IPS-18c (cell line): ENCODE measurements around the gene CAST.

Source experiments
- H3K4me3 ChIP-seq: 2 replicates; pipeline ENCODE4 v1.7.0; 2013; ENCODE audit warnings: low read depth, mild to moderate bottlenecking, low read length, moderate library complexity; ENCODE audit not compliant: insufficient read depth
- H3K9me3 ChIP-seq: one replicate; pipeline ENCODE4 v1.6.1; 2013; ENCODE audit warnings: mild to moderate bottlenecking, low read length, moderate library complexity; ENCODE audit not compliant: control insufficient read depth, insufficient read depth

The CAST gene

DNA sequence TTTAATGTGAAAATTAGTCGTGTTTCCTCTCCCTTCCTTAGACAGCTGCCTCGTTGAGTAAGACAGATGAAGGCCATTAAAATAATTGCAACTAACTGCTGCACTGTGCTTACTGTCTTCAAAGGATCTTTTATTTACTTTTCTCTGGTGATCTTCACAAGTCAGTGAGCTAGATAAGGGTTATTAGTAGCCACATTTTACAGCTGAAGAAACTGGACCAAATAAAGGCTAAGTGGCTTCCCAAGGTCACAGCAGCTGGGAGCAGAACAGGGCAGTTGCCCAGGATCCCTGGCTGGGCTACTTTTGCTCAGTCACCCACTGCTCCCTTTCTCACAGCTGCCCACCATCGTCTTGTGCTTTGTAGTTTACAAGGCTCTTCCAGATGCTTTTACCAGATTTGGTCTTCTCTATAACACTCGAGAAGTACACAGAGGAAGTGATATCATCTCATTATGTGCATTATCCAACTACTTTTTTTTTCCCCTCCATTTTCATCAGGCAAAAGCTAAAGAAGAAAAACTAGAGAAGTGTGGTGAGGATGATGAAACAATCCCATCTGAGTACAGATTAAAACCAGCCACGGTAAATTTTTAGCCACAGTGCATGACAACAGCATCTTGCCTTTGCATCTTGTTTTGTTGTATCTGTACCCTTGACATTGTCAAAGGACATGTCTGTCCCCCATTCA is 83.8 kb downstream of the CAST start:
- no peaks in the 10 kb centered on the region for H3K9me3 ChIP-seq
- no peak overlapping the region for H3K4me3 ChIP-seq

DNA sequence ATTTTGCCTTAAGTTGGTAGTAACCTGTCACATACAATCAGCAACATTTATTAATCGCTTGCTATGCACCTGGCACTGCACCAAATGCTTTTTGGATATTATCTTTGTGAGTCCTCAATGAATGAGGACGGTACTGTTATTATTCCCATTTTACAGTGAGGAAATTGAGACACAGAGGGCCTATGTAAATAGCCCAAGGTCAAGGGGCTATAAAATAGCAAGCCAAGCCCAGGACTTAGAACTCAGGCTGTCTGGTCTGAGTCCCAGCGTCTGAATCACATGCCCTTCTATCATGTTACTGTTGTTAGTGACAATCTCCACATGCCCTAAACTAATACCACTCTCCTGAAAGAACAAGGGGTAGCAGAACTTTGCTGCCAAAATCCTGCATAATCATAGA is 85.5 kb downstream of the CAST start:
- Histone ChIP-seq H3K4me3 (no peak overlapping the region), H3K9me3 (no peaks in the 10 kb centered on the region)

DNA sequence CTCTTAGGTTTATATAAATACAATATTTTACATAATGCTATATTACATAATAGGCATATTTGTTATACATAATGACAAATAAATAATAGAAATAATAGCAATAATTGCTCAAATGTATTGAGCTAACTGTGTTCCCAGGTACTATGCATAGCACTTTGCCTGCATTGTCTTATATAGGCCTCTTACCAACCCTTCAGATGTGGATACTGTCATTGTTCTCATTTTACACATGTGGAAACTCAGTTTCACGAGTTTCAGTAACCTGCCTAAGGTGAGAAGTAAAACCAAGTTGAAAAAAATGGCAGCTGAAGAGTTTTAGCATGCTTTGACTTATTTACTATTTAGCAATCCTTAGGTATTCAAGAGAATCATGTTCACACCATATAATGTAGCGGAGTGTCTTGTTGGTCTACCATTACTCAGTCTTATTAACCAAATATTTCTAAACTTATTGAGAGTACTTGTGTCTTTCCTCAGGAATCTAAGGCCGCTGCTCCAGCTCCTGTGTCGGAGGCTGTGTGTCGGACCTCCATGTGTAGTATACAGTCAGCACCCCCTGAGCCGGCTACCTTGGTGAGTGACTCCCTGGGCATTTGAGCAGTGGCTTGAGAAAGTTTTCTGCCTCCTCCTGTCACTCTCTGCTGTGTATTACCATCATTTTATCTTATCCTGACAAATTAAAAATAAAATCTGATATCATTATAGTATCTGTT is 88.1 kb downstream of the CAST start:
- Histone ChIP-seq H3K4me3 (no peak overlapping the region), H3K9me3 (no peaks in the 10 kb centered on the region)

DNA sequence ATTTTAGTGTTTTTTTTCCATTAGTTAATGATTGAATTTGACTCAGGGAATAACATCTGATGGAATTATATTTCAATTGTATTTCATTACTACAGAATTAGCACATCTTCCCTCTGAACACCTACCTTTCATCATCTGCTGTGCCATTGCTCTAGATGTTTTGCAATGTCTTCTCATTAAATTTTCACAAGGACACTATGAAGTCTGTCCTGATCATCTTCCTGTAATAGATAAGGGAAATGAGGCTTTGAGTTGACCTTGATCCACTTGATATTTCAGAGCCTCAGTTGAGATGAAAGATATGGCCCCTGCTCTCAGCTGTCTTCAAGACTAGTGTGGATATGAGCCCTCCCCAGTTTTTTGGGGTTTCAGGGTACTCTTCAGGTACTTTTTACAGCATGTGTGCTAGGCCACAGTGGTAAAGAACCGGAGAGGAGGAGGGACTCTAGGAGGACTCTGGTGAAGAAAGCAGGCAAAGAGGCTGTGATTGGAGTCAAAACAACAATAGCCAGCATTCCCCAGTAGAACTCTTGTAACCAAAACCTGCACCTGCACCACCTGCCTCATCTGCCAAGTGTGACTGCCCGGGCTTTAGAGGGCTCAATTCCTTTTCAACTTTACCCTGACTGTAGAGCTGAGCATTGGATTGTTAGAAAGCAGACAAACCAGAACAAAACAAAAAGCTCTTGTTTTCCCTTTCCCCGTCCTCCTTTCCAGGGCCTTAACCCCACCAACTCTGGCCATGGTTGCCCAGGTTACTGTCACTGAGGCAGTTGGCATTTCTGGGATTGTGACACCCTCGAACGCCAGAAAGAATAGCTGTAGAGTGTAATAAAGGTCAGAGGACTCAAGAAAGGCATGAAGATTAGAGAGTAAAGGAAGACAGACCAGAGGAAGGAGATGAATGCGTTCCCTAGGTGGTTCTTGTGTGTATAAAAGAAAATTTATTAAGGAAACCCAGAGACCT is 89.3 kb downstream of the CAST start:
- no peak overlapping the region for H3K4me3 ChIP-seq
- no peaks in the 10 kb centered on the region for H3K9me3 ChIP-seq

DNA sequence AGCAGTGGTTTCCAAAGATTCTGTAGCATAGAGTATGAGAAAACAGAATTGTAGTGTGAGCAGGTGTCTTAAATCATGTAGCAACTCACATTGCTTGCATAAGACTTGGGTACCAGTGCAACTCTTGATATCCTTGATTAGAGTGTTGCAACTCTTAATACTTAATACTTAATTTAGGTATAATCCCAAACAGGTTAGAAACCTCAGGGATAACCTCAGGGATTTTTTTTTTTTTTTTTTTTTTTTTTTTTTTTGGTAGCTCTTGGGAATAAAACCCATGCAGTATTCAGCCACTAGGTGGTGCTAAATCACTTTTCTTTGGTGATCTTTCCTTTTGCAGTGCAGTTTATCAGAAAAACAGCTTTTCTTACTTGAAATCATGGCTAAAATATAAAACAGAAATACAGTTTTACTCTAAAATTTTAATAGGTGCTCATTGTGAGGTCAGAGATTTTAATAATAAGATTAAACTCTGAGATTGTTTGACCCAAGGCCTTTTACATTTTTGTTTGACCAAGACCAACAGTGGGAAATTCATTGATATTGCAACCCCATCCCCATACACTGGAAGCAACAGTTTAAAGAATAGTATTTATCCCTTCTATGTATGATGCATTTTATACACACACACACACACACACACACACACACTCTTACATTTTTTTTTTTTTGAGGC is 90.3 kb downstream of the CAST start:
- H3K4me3 ChIP-seq: no peak overlapping the region
- H3K9me3 ChIP-seq: no peaks in the 10 kb centered on the region

DNA sequence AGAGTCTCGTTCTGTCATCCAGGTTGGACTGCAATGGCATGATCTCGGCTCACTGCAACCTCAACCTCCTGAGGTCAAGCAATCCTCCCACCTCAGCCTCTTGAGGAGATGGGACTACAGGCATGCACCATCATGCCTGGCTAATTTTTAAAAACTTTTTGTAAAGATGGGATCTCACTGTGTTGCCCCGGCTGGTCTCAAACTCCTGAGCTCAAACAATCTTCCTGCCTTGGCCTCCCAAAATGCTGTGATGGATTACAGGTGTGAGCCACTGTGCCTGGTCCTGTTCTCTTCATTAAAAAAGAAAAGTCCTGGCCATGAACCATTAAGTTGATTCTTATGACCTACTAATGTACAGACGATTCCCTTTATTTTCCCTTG is 90.8 kb downstream of the CAST start:
- no peak overlapping the region for H3K4me3 ChIP-seq
- H3K9me3 ChIP-seq: no peaks in the 10 kb centered on the region

DNA sequence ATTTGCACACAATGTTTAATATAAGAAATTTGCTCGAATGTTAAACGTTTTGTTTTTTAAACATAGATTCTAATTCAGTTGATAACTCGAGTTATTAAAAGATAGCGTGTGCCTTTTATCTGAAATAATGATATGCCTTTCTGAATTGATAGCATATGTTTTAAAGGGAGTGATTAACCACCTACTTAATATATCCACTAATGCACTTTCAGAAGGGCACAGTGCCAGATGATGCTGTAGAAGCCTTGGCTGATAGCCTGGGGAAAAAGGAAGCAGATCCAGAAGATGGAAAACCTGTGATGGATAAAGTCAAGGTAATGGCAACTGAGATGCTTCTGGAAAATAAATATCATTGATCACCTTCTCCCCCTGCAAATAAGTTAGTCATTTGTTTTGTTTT is 91.7 kb downstream of the CAST start:
- Histone ChIP-seq H3K4me3 (no peak overlapping the region), H3K9me3 (no peaks in the 10 kb centered on the region)

DNA sequence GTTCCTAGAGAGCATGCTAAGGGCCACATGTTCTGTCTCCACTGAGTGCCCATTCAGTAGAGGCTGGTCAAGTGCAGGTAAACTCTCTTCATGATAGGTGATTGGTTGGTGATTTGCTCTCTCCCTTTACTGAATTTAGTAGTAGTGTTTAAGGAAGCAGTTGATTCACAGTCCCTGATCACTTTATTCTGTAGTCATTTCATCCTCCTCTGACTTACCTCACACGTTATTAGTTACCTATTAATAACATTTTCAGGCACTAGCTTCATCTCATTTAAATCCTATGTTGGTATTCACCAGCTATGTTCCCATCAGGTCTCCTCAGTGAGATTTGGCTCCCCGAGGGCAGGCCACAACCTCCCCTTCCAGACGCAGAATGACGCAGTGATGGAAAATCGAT is 93.7 kb downstream of the CAST start:
- H3K4me3 ChIP-seq: no peak overlapping the region
- H3K9me3 ChIP-seq: no peaks in the 10 kb centered on the region

DNA sequence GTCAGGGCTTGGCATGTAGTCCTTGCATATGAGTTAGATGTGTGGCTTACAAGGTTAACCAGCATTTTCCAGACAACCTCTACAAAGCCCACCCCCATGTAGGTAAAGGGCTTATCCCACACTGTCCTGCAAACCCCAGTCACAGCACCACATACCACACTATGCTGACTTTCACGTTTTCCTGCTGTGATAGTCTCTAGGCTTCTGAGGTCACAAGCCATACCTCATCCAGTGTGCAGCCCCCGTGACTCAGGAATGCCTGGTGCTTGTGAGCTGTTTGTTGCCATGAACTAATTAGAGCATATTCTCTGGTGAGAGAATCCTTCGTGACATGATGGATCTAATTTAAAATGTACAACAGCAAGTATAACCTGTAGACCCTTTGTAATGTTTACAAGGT is 94.8 kb downstream of the CAST start:
- no peak overlapping the region for H3K4me3 ChIP-seq
- H3K9me3 ChIP-seq: no peaks in the 10 kb centered on the region

DNA sequence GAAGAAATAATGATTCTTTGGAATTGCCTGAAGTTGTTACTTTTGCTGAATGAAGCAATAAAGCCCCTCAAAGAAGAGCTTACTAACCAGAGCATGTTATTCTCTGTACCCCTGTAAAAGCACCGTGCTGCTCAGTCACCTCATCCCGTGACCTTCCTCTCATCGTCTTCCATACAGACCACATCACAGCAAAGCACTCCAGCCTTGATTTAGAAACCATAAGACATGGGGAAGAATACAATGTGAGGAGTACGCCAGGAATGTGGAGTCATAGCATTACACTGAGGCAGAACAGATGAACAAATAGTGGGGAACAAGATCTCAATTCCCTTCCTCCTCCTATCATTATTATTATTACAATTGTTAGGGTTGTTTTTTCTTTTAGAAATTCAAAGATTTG is 96.4 kb downstream of the CAST start:
- Histone ChIP-seq H3K9me3 (no peaks in the 10 kb centered on the region), H3K4me3 (no peak overlapping the region)

DNA sequence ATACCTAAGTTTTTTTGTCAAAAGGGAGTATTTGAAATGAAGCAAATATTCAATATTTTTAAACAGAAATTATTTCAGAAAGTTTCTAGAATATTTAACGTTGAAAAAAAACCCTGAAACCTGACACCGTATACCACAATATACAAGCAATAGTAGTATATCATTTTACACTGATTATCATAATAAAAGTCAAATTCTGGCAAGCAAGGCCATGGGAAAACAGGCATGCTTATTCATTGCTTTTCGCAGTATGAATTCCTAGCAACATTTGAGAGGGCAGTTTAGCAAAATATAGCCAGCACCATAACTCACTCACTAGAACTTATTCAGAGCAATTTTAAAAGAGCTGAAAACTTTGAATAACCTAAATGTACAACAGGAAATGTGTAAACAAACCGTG is 99.4 kb downstream of the CAST start:
- no peaks in the 10 kb centered on the region for H3K9me3 ChIP-seq
- no peak overlapping the region for H3K4me3 ChIP-seq

DNA sequence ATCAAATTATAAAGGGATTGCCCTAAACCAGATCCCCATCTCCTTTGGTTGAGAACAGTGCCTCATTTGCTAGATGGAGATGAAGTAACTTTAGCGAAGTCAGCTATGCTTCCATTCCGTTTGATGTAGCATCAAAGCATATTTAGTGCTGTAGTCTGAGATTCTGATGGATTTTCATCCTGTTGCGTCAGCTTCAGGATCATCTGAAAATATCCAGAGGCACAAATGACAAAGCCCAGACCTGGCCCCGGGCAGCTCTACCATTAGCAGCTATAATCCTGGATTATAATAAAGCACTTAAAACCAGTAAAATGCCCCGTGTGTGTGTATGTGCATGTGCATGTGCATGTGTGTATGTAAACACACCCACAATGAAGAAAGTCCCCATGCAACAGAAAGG is 100.8 kb downstream of the CAST start:
- no peak overlapping the region for H3K4me3 ChIP-seq

DNA sequence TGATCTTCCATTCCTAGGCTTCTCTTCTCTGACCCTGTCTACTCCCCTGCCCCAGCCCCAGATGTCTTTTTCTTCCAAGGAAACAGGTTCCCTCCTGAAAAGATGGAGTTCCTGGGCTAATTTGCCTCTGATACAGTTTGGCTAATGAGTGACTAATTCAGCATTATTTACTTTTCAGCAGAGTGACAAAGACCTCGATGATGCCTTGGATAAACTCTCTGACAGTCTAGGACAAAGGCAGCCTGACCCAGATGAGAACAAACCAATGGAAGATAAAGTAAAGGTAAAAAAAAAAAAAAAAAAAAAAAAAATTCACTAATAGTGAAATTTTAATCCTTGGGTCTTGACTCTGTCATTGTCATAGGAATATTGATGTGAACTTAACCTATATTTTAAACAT is 102.9 kb downstream of the CAST start:
- Histone ChIP-seq H3K4me3 (no peak overlapping the region), H3K9me3 (no peaks in the 10 kb centered on the region)

More for the DNA sequence above, 100.8 kb downstream of the CAST start:
- H3K9me3 ChIP-seq: no peaks in the 10 kb centered on the region

DNA sequence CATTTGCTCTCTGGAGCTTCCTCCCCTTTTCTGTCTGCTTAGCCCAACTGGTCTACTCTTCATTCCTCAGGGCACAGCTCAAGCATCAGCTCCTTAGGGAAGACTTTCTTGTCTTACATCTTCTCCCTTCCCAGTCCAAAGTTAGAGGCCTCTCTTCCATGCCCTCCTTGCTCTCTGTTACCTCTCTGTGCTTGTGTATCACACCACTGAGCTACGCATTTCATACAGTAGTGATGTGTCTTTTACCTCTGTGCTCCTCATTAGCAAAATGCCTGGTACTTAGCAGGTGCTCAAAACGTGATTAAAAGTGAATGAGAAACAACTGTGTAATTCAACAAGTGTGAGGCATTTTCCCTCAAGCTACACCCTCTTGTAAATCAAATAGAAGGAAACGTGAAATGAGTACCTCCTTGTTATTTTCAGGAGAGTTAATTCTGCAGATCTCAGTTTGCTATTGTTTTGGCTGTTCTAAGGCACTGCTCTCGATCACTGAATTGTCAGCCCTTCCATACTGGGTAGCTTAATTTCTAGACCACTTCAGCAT is 106.6 kb downstream of the CAST start:
- no peaks in the 10 kb centered on the region for H3K9me3 ChIP-seq
- H3K4me3 ChIP-seq: no peak overlapping the region

DNA sequence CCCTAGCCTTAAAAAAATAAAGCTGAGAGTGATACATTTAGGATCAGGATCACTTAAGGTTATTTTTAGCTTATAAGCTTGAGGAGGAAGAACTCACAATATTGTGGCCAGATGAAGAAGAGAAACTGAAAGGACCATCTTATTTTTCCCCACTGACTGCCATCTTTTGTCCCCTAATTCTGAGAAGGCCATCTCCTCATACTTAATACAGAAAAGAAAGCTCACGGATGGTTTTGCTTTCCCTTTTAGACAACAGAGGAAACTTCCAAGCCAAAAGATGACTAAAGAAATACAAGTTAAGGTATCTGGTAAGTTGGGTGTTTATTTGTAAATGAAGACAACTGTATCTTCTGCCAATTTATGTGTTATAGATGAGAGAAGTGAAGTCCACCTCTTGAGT is 109.2 kb downstream of the CAST start:
- no peaks in the 10 kb centered on the region for H3K9me3 ChIP-seq
- no peak overlapping the region for H3K4me3 ChIP-seq

DNA sequence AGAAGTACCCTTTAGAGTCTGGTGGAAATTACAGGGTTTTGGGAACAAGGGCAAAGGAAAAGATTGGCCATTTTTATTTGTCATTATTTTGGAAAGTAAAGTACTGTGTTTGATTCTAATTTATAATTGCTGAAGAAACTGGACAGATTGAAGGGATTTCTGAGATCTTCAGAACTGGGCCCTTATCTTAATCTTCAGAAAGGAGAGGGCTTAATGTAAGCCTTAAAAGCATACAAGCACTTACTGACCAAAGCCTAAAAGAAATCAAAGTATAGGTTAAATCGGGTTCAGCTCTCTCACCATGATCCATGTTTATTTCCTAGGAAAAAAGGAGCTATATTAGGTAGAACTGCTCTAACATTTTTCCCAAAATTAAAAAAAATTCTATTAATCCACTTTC is 109.9 kb downstream of the CAST start:
- H3K9me3 ChIP-seq: no peaks in the 10 kb centered on the region
- no peak overlapping the region for H3K4me3 ChIP-seq

DNA sequence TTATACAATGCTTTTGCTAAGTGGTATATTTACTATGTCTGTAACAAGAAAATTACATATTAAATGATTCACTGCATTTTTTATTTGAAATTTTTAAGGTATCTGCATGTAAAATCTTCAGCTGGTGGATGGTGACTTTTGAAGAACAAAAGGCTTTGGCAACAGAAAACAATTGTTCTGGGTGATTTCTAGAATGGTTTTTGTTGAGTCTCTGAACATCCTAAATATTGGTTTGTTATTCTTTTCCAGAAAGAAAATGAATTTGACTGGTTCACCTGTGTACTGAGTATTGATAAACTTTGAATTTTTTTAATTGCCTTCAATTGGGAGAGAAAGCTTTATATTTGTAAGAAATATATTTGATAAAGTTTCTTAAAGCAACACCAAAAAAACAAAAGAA is 110.4 kb downstream of the CAST start:
- H3K9me3 ChIP-seq: no peaks in the 10 kb centered on the region
- H3K4me3 ChIP-seq: no peak overlapping the region
